GM12864 (cell line): ENCODE results near the gene TCF7L2.
"Not testable (repeated sequence)": the region's sequence is repeated elsewhere in the genome, so short reads cannot be mapped to it uniquely, and the experiment has no call there.

Experiments
- DNase-seq: peaks from one replicate; pipeline ENCODE4 v3.0.0-alpha.2; 2011; ENCODE audit warnings: low read depth
- H3K4me3 ChIP-seq: 2 replicates; pipeline ENCODE4 v1.5.1; 2011; ENCODE audit warnings: mild to moderate bottlenecking, low read depth, low read length, control low read depth
- TF ChIP-seq, protein P1 (sequence below): IDR thresholded peaks from 2 replicates; pipeline ENCODE4 v1.5.1; 2011; ENCODE audit warnings: low read depth, mild to moderate bottlenecking, moderate library complexity, low read length, control low read depth, inconsistent platforms; ENCODE audit errors: missing control alignments

TCF7L2 gene

GRCh38 chr10:113108194-113108835 lies 158.3 kb downstream of the TCF7L2 start:
- TF ChIP-seq, protein P1, sequence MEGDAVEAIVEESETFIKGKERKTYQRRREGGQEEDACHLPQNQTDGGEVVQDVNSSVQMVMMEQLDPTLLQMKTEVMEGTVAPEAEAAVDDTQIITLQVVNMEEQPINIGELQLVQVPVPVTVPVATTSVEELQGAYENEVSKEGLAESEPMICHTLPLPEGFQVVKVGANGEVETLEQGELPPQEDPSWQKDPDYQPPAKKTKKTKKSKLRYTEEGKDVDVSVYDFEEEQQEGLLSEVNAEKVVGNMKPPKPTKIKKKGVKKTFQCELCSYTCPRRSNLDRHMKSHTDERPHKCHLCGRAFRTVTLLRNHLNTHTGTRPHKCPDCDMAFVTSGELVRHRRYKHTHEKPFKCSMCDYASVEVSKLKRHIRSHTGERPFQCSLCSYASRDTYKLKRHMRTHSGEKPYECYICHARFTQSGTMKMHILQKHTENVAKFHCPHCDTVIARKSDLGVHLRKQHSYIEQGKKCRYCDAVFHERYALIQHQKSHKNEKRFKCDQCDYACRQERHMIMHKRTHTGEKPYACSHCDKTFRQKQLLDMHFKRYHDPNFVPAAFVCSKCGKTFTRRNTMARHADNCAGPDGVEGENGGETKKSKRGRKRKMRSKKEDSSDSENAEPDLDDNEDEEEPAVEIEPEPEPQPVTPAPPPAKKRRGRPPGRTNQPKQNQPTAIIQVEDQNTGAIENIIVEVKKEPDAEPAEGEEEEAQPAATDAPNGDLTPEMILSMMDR = peak; percentile 61
- no peak overlapping the region for H3K4me3 ChIP-seq
- DNase-seq = no peak

DNA sequence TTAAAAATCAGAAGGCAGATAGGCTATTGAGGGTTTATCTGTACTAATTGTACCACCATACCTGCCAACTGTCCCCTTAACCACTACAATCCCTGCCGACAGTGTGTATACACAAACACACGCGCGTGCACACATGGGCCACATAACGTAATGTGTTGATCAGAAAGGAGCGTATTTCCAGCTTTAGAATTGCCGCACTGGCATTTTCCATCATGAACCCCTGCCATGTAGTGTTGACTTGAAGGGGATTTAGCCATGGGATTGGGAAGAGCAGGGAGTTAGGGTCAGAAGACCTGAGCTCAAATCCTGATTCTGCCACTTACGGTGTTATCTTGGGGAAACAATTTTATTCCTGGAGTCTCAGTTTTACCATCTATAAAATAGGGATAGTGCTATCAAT lies 158.9 kb downstream of the TCF7L2 start:
- no peak for DNase-seq

DNA sequence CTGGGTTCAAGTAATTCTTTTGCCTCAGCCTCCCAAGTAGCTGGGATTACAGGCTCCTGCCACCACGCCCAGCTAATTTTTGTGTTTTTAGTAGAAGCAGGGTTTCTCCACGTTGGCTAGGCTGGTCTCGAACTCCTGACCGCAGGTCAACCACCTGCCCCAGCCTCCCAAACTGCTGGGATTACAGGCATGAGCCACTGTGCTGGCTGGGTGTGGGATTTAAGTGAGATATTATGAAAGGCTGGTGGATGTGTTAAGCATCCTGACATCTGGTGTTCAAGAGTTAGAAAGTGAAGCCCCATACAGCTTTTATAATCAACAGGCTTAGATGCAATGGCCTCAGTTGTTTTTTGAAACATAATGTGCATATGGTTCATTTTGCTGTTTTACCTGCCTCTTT lies 159.4 kb downstream of the TCF7L2 start:
- H3K4me3 ChIP-seq, DNase-seq: not testable (repeated sequence)

More for the DNA sequence above, 158.9 kb downstream of the TCF7L2 start:
- no peak overlapping the region for H3K4me3 ChIP-seq
- TF ChIP-seq, protein P1 = no peak

DNA sequence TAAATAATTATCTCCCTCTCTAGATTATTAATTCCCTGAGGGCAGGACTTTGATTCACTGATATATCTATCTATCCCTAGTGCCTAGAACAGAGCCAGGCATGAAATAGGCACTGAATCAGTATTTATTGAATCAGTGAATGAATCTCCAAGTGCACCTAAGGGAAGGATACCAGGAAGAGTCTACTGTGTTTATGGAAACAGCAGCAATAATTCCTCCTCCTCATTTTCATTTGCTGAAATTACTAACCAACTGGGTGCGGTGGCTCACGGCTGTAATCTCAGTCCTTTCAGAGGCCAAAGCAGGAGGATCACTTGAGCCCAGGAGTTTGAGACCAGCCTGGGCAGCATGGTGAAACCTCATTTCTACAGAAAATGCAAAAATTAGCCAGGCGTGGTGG lies 161.2 kb downstream of the TCF7L2 start:
- TF ChIP-seq, protein P1 = no peak
- H3K4me3 ChIP-seq = no peak overlapping the region
- no peak for DNase-seq

DNA sequence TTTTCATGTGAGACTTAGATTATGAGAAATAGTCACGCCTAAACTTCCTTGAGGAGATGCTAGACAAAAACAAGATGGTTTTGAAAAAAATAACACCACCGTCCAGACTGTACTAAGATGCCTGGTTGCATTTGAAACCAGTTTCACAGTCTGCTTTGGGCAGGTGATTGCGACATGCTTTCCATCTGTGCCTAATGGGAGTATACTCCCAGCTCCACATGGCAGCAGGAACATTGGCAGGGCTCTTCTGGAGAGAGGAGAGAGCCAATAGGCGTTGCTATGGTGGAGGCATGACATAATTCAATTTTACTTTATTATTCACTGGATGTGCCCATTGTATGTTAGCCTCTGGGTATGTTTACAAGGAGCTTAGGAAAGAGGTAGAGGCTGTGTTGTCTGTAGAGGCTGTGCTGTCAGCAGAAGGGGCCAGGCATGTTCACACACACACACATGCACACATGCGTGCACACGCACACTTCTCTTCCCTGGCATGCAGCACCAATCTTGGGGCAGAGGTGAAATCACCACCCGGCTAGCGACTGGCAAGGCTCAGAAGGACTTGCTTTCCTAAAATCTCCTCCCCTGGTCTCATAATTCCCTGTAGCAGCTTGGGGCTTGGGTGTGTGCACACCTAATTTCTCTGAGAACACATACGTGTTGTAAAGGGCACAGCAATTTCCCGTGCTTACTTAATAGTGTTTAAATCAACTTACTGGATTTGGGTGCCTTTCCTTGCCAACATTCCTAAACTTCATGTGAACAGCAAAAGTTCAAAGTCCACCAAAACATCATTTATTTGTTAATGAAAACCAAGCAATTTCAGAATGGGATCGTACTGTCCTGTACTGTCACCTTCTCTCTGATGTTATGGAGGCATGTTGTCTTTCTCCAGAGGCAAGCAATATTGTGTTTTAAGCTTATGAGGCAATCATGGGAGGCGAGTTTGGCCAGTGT lies 162.1 kb downstream of the TCF7L2 start:
- no peak overlapping the region for H3K4me3 ChIP-seq
- no peak for DNase-seq
- TF ChIP-seq, protein P1 = no peak

DNA sequence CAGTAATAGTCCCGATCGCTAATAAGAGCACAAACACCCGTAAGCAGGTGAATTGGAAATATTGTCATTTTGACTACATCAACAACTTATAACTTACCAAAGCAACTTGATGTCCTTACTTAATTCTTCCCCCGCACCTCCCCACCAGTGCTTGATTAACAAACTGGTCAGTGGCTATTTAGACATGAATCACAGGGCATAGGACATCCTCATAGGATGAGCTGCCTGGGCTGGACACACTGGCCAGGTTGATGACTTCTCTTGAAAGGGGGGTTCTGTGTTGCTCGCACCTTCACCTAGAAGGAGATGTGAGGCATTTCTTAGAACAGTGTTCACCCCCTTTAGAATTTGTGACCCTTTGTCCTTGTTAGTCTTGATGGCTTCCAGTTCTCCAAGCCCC lies 163.2 kb downstream of the TCF7L2 start:
- TF ChIP-seq, protein P1 = no peak
- no peak overlapping the region for H3K4me3 ChIP-seq
- no peak for DNase-seq

DNA sequence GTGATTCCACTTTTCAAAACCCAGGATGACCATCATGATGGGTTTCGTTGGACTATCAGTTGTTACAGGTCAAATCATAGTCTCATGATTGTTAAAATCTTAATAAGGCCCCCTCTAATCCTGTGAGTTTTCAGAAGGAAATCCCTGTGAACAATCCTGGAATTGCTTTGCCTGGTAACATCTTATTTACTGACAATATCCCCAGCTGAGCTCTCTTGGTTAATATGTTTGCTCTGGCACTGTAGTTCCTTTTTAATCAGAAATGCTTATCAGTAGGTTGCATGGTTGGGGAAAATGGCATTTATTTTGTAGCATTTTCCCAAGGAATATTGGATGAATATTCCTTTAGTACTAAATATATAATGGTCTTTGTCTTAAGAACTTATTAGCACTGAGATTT lies 163.9 kb downstream of the TCF7L2 start:
- H3K4me3 ChIP-seq = no peak overlapping the region
- no peak for DNase-seq
- TF ChIP-seq, protein P1 = no peak
